ENCODE measurements around the gene CMTM6.

The CMTM6 gene

DNA sequence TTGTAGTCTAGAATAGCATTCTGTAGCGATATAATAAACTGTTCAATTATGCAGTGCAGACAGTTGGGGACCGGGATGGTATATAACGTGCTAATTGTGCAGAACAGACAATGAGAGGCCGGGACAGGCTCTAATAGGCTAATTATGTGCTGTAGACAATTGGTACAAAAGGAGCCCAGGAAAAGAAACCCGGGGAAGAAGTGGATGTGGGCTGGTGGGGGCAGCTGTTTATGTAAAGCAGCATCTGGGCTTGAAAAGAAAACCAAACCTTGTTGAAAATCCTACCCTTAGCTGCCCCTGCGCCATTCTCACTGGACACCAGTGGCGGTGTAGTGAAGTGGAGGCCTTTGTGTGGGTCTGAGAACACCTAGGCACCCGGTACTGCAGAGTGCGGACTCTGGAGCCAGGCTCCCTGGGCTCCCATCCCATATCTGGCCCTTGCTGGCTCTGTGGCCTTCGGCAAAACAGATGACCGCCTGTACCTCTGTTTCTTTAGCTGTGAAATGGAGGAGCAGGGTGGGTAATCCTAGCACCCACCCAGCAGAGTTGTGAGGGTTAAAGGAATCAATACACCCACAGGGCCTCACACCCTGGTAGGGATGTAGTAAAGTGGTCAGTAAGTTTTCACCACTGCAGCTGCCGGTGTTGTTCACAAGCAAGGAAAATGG is 51.5 kb downstream of the CMTM6 start:
- no peak for TF ChIP-seq CTCF (IDR thresholded peaks at IDR 0.05)
- Histone ChIP-seq H3K4me3 (no peak overlapping the region), H3K27ac (no peak overlapping the region)
- no peak for DNase-seq (ENCODE audit: low spot score)

DNA sequence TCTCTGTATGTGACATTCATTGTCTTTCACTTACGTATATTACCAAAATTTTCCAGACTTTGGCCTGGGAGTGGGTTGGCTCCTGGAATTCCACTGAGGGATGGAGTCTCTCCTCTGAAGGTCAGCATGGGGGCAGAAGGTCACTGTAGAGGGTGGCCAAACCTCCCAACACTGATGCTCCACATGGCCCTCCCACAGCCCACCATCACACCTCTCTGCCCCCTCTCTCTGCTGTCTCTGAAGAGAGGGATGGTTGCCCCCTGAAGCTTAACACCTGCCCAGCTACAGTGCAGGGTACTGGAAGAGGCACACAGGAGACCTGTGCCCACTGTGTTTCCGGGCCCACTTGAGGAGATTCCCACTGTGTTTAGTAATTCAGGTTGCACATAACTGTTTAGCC is 52.2 kb downstream of the CMTM6 start:
- Histone ChIP-seq H3K27ac (no peak overlapping the region), H3K4me3 (no peak overlapping the region)
- no peak for TF ChIP-seq CTCF (IDR thresholded peaks at IDR 0.05)
- DNase-seq (ENCODE audit: low spot score), result no peak

GRCh38 chr3:32449691-32450090 is 53.0 kb downstream of the CMTM6 start:
- Histone ChIP-seq H3K4me3 (no peak overlapping the region), H3K27ac (no peak overlapping the region)
- no peak for TF ChIP-seq CTCF (IDR thresholded peaks at IDR 0.05)
- DNase-seq (ENCODE audit: low spot score), result no peak

DNA sequence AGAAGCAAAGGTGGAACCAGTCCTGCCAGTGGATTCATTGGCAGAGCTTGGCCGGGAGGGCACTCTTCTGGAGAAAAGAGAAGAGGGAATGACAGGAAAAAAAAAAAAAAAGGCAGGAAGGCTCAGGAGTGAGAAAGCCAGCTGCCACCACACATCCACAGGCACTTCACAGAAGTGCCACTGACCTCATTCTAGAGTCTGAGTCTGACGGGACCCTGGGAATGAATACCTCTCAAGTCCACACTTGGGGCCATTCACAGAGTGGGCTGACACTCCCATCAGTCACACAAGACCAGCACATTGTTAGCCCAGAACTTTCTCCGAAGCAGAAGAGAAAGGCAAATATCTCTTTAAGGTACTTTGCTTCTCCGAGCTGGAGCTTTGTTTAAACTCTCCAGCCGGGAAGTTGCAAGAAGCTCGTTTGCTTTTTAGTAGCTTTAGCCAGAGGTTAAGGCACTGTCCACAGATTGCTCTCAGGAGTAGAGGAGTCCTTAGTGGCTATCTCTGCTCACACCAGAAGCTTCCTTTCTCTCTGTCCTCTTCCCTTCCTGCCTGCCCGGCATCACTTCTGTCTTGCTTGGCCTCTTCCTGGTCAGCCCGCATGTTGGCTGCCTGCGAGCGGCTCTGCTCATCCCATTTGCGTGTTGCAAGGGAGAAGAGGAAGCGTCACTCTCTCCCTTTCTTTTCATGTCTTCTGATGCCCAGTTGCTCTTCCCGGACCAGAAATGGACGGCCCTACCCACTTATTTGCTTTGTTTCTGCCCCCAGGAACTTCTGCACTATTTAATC is 53.8 kb downstream of the CMTM6 start:
- TF ChIP-seq CTCF (IDR thresholded peaks at IDR 0.05), result no peak
- no peak overlapping the region for H3K27ac ChIP-seq
- DNase-seq (ENCODE audit: low spot score), result no peak

GRCh38 chr3:32447865-32448400 is 54.7 kb downstream of the CMTM6 start:
- H3K4me3 ChIP-seq, result no peak overlapping the region
- DNase-seq (ENCODE audit: low spot score), result no peak
- H3K27ac ChIP-seq, result no peak overlapping the region
- no peak for TF ChIP-seq CTCF (IDR thresholded peaks at IDR 0.05)

More for the DNA sequence above, 53.8 kb downstream of the CMTM6 start:
- H3K4me3 ChIP-seq, result no peak overlapping the region

DNA sequence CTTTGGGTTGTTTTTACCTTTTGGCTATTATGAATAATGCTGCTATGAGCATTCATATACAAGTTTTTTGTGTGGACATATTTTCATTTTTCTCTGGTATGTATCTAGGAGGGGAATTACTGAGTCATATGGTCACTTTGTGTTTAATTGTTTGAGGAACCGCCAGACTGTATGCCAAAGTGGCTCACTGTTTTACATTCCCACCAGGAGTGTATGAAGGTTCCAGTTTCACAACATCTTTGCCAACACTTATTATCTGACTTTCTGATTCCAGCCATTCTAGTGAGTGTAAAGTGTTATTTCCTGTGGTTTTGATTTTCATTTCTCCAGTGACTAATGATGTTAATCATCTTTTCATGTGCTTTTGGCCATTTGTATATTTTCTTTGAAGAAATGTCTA is 59.2 kb downstream of the CMTM6 start:
- no peak overlapping the region for H3K27ac ChIP-seq
- TF ChIP-seq CTCF (IDR thresholded peaks at IDR 0.05), result no peak
- no peak for DNase-seq (ENCODE audit: low spot score)
- no peak overlapping the region for H3K4me3 ChIP-seq
